Caco-2 (cell line): Measurements from ENCODE around the gene CDK14. TPM values are rescaled to one million over a fixed set of nuclear protein-coding genes. Genes with fewer than 3 reads are reported as not detected.

Source experiments
- BruUV-seq: library from RNA; stranded (reverse); fragments of 400-500 nt; replicated peaks from 2 replicates; lab custom pipeline; 2021; lab: Mats Ljungman, UMichigan
- CTCF ChIA-PET: fragments of 300-600 bp; sonication (Branson Sonifier 250); formaldehyde crosslinking; loops from one replicate; lab custom pipeline; 2022; ENCODE audit warnings: antibody characterized with exemption; lab: Charles Lee
- POLR2A ChIA-PET: fragments of 300-600 bp; sonication (Branson Sonifier 250); formaldehyde crosslinking; loops from one replicate; lab custom pipeline; 2022; ENCODE audit warnings: antibody characterized with exemption; lab: Charles Lee
- DNase-seq, 2 experiments: peaks; one replicate each; pipeline versions ENCODE4 v3.0.0 to v3.0.0-alpha.2; 2020 to 2022
- H3K27me3 ChIP-seq: replicated peaks from 2 replicates; pipeline ENCODE4 v1.6.0; 2011; ENCODE audit warnings: low read length; ENCODE audit not compliant: control insufficient read depth, insufficient read depth
- H3K36me3 ChIP-seq: 2 replicates; pipeline ENCODE4 v1.5.1; 2011; ENCODE audit warnings: low read length; ENCODE audit not compliant: control insufficient read depth, insufficient read depth
- H3K4me1 ChIP-seq: fragments of 250-450 bp; sonication (Bioruptor Pico); 2 replicates; pipeline ENCODE4 v1.5.1; 2020; ENCODE audit warnings: mild to moderate bottlenecking
- H3K4me3 ChIP-seq: 2 replicates; pipeline ENCODE4 v1.5.1; 2011; ENCODE audit warnings: low read depth, mild to moderate bottlenecking, control low read depth, low read length
- H3K9me3 ChIP-seq: fragments of 250-450 bp; sonication (Bioruptor Pico); 2 replicates; pipeline ENCODE4 v1.5.1; 2020; ENCODE audit warnings: mild to moderate bottlenecking, moderate library complexity
- H3K27ac Mint-ChIP-seq: one replicate; pipeline ENCODE4 v1.8.0; 2022; ENCODE audit warnings: mixed read lengths; ENCODE audit not compliant: unreplicated experiment
- H3K27me3 Mint-ChIP-seq: one replicate; pipeline ENCODE4 v1.8.0; 2022; ENCODE audit warnings: mixed read lengths; ENCODE audit not compliant: insufficient read depth, unreplicated experiment
- H3K36me3 Mint-ChIP-seq: one replicate; pipeline ENCODE4 v1.8.0; 2022; ENCODE audit warnings: mild to moderate bottlenecking, mixed read lengths; ENCODE audit not compliant: insufficient read depth, unreplicated experiment
- H3K4me1 Mint-ChIP-seq: one replicate; pipeline ENCODE4 v1.8.0; 2022; ENCODE audit warnings: low read depth, mixed read lengths; ENCODE audit not compliant: unreplicated experiment
- H3K4me3 Mint-ChIP-seq: one replicate; pipeline ENCODE4 v1.8.0; 2022; ENCODE audit warnings: mild to moderate bottlenecking, moderate library complexity, mixed read lengths; ENCODE audit not compliant: unreplicated experiment
- H3K9me3 Mint-ChIP-seq: one replicate; pipeline ENCODE4 v1.8.0; 2022; ENCODE audit warnings: mixed read lengths; ENCODE audit not compliant: unreplicated experiment
- CTCF ChIP-seq, 2 experiments: fragments of 200-600 bp in 1 of 2; IDR thresholded peaks; 1 replicate in 1 of 2; 2 replicates in 1 of 2; pipeline versions ENCODE4 v1.5.1 to v1.8.0; 2011 to 2022; ENCODE audit warnings: antibody characterized with exemption in 1 of 2, control low read depth in 1 of 2, inconsistent platforms in 1 of 2, low read depth in 1 of 2, low read length in 1 of 2, mild to moderate bottlenecking in 1 of 2, moderate library complexity in 1 of 2; ENCODE audit not compliant: insufficient read depth in 1 of 2, severe bottlenecking in 1 of 2, unreplicated experiment in 1 of 2
- intact Hi-C: fragments of 100-400 bp; cut with micrococcal nuclease; formaldehyde crosslinking; loops from one replicate; pipeline ENCODE4 v1.10.0; 2022; ENCODE audit not compliant: unreplicated experiment
- total RNA-seq: library from RNA; stranded (reverse); gene quantifications from 2 replicates; pipeline ENCODE4 v1.2.3, GENCODE V29; 2022

Gene CDK14
- total RNA-seq, 1 experiment from 2014 or later = 18.2 TPM

DNA sequence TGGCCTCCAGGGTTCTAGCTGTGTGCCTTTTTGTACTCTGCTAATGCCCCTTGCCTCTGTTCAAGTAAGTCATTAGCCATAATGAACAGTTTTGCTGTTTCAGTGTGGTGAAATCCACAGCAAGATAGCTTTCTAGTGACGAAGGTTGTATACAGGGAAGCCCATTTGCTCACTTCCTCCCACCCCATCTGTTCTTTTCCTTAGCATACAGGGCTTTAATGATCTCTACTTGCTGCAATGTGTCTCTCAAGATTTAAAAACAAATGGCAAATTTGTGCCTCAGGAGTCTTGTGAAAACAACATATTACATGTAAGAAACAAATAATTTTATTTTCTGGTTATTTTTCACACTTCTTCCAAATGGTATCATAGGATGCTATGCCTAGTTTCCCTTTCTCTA lies 243.2 kb downstream of the CDK14 start:
- no peak overlapping the region for H3K4me3 Mint-ChIP-seq
- no peak overlapping the region for H3K27ac Mint-ChIP-seq
- no peaks in the 10 kb centered on the region for H3K4me1 Mint-ChIP-seq
- BruUV-seq = no TSS peak
- no peaks in the 10 kb centered on the region; the same call in 1 of the 2 replicates for H3K9me3 ChIP-seq
- intact Hi-C loops = no loop called here
- DNase-seq = no peak
- H3K27me3 ChIP-seq = no peaks in the 10 kb centered on the region
- no peaks in the 10 kb centered on the region for H3K4me1 ChIP-seq
- no peaks in the 10 kb centered on the region for H3K36me3 ChIP-seq
- H3K9me3 Mint-ChIP-seq = peaks cover 9% of the 10 kb centered on the region
- ChIA-PET POLR2A (no interaction called here), CTCF (no interaction called here)
- no peaks in the 10 kb centered on the region for H3K36me3 Mint-ChIP-seq
- no peak overlapping the region for H3K4me3 ChIP-seq
- H3K27me3 Mint-ChIP-seq = no peaks in the 10 kb centered on the region
- no peak for TF ChIP-seq CTCF (IDR thresholded peaks at IDR 0.05; ENCODE audit: insufficient read depth in 1 of 2, low read depth in 1 of 2, low read length in 1 of 2, severe bottlenecking in 1 of 2, unreplicated experiment in 1 of 2)

GRCh38 chr7:90839727-90840291 lies 243.7 kb downstream of the CDK14 start:
- H3K27me3 ChIP-seq = no peaks in the 10 kb centered on the region
- BruUV-seq = no TSS peak
- POLR2A ChIA-PET = no interaction called here
- CTCF ChIA-PET = no interaction called here
- no peak overlapping the region for H3K4me3 ChIP-seq
- H3K36me3 ChIP-seq = no peaks in the 10 kb centered on the region
- no peak for TF ChIP-seq CTCF (IDR thresholded peaks at IDR 0.05; ENCODE audit: insufficient read depth in 1 of 2, low read depth in 1 of 2, low read length in 1 of 2, severe bottlenecking in 1 of 2, unreplicated experiment in 1 of 2)
- DNase-seq = no peak
- H3K9me3 ChIP-seq = no peaks in the 10 kb centered on the region; the same call in 1 of the 2 replicates
- no peaks in the 10 kb centered on the region for H3K4me1 ChIP-seq
- Mint-ChIP-seq H3K4me3 (no peak overlapping the region), H3K27ac (no peak overlapping the region), H3K4me1 (no peaks in the 10 kb centered on the region), H3K36me3 (no peaks in the 10 kb centered on the region), H3K9me3 (peaks cover 9% of the 10 kb centered on the region), H3K27me3 (no peaks in the 10 kb centered on the region)
- intact Hi-C loops = no loop called here

- Mint-ChIP-seq H3K36me3 (no peaks in the 10 kb centered on the region), H3K27me3 (no peaks in the 10 kb centered on the region), H3K4me1 (no peaks in the 10 kb centered on the region), H3K27ac (no peak overlapping the region), H3K9me3 (peaks cover 9% of the 10 kb centered on the region), H3K4me3 (no peak overlapping the region)
- BruUV-seq = no TSS peak
- intact Hi-C loops = no loop called here
- no peaks in the 10 kb centered on the region for H3K36me3 ChIP-seq
- POLR2A ChIA-PET = no interaction called here
- no peak for TF ChIP-seq CTCF (IDR thresholded peaks at IDR 0.05; ENCODE audit: insufficient read depth in 1 of 2, low read depth in 1 of 2, low read length in 1 of 2, severe bottlenecking in 1 of 2, unreplicated experiment in 1 of 2)
- CTCF ChIA-PET = no interaction called here
- H3K4me1 ChIP-seq = no peaks in the 10 kb centered on the region
- no peak for DNase-seq
- H3K9me3 ChIP-seq = no peaks in the 10 kb centered on the region; the same call in 1 of the 2 replicates
- H3K4me3 ChIP-seq = no peak overlapping the region
- H3K27me3 ChIP-seq = no peaks in the 10 kb centered on the region
These were observed 245.8 kb downstream of the CDK14 start for GRCh38 chr7:90841759-90842429.
